GM13977 (cell line): ENCODE results near the gene ARL6IP4.
A peak's percentile ranks its signal among the peaks of the same experiment; 100 is the strongest.

ENCODE experiments used
- DNase-seq: peaks from one replicate; pipeline ENCODE4 v3.0.0; 2012; ENCODE audit warnings: low spot score
- in situ Hi-C: fragments of 300-500 bp; cut with MboI; formaldehyde crosslinking; loops from one replicate; pipeline ENCODE4 v1.12.0; 2022; ENCODE audit warnings: low sequenced_read_pairs, low pct_unique_long_range_greater_than_20kb, mixed read lengths, inconsistent platforms; ENCODE audit not compliant: unreplicated experiment
- TF ChIP-seq, protein P1 (sequence below): IDR thresholded peaks from 2 replicates; pipeline ENCODE4 v1.5.1; 2012; ENCODE audit warnings: mild to moderate bottlenecking, control low read depth; ENCODE audit not compliant: insufficient read depth; ENCODE audit errors: extremely low read depth, missing control alignments

ARL6IP4 gene

DNA sequence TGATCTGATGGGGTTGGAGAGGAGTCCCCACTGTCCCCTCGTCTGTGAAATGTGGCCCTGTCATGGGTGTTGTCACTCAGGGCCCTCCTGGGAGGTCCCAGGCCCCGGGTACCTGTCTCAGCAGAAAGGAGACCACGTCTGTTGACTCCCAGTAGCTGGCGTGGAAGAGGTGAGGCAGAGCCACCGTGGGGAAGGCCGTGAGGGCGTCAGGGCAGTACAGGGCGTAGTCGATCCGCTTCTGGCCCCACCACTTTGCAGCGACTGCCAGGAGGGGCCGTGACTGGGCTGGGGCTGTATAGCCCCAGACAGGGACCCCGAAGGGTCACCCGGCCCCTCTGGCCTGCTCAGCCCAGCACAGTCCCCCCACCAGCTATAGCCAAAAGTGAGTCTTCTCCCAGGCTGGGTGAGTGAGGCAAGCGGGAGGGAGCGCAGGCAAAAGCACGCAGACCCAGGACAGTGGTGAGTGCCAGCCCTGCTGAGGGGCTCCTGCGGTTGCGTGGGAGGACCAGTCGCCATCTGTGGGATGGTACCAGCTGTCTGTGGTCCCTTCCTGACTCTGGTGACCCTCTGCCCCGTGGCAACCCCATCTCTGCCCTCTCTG is 8.2 kb downstream of the ARL6IP4 start:
- peak; percentile 36 for DNase-seq
- in situ Hi-C loops = no loop called here
- TF ChIP-seq, protein P1, sequence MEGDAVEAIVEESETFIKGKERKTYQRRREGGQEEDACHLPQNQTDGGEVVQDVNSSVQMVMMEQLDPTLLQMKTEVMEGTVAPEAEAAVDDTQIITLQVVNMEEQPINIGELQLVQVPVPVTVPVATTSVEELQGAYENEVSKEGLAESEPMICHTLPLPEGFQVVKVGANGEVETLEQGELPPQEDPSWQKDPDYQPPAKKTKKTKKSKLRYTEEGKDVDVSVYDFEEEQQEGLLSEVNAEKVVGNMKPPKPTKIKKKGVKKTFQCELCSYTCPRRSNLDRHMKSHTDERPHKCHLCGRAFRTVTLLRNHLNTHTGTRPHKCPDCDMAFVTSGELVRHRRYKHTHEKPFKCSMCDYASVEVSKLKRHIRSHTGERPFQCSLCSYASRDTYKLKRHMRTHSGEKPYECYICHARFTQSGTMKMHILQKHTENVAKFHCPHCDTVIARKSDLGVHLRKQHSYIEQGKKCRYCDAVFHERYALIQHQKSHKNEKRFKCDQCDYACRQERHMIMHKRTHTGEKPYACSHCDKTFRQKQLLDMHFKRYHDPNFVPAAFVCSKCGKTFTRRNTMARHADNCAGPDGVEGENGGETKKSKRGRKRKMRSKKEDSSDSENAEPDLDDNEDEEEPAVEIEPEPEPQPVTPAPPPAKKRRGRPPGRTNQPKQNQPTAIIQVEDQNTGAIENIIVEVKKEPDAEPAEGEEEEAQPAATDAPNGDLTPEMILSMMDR = no peak

DNA sequence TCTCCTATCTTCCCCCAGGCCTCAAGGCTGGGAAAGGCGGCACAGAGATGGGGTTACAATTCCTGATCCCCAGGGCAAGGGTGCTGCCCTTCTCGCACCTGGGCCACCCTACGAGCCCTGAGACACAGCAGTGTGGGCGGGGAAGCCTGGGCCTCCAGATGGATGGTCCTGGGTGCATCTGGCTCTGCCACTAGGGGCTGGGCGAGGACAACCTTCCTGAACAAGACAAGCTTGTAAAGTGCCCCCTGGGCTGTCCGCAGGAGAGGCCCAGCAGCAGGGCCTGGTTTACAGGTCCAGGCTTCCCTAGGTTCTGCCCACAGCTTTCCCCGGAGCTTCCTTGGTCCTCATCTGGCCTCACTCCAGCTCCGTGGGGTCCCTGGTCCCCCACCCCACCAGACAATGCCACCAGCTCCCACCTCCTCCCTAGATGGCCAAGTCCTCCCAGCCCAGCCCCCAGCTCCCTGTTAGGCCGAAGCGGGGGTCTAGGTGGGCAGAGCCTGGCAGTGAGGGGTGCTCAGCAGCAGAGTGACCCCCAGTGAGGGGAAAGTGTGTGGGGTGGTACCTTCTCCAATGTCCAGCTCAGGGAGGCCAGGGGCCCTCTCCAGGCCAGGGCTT is 8.9 kb downstream of the ARL6IP4 start:
- TF ChIP-seq, protein P1 = no peak
- peak; percentile 45 for DNase-seq
- in situ Hi-C loops = no loop called here

DNA sequence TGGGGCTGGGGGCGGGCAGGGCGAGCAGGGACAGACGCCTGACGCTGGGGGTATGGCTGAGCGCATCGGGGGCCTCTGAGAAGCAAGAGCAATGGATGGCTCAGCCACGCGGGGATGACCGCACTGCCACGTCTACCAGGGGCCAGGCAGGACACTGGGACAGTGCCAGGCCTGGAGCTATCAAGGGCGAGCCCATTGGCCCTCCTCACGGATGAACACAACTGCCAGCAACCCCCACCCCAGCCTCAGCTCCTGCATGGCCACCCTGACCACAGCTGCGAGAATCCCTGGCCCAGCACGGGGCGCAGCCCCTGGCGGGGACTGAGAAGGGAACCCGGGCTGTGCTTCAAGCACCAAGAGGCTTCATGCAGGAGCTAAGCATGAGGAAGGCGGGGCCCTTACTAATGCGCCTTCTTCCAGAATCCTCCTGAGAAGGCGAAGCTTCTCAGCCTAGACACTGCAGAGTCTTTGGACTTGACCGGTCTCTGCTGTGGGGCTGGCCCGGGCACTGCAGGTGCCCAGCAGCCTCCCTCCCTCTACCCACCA is 9.5 kb downstream of the ARL6IP4 start:
- in situ Hi-C loops = no loop called here
- TF ChIP-seq, protein P1 = no peak
- no peak for DNase-seq

DNA sequence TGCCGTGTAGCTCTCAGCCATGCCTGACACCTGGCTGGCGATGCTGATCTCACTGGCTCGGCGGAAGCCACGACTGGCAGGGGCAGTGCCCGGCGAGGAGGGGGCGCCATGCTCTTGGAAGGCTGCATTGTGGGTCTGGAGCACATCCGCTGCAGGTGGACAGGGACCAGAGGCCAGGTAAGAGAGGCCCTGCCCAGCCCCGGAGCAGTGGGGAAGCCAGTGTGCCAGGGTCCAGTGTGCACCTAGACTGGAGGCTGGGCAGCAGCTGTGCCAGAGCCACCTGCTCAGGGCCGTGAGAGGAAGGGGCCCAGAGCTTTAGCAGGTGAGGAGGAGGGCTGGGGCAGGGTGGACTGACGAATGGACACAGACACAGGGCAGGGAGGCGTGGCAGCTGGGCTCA is 10.1 kb downstream of the ARL6IP4 start:
- DNase-seq = no peak
- in situ Hi-C loops = no loop called here
- TF ChIP-seq, protein P1 = no peak

DNA sequence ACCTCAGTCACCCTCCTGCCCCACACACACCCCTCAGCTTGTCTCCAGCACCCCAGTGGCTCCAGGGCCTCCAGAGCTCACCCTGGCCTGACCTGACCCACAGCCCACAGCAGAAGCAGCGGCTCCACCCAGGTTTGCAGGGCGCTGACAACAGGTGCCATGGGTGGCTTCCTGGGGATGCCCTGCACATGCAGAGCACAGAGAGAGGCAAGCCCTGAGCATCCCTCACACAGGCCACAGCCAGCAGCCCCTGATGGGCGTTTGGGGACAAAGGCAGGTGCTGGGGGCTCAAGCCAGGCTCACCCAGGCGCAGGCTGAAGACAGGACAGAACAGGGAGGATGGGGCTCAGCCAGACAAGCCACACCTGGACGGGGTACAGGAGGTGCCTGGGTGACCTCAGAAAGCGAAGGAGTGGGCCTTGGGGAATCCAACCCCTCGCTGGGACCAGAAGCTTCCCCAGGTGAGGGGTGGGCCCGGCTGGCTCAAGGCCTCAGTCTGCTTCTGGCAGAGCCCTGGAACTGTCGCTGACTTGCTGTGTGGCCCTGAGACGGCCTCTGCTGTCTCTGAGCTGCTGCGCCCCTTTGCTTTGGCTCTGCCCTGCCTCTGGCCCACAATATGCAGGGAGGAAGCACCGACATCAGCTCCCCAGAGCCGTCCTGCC is 10.6 kb downstream of the ARL6IP4 start:
- DNase-seq = no peak
- TF ChIP-seq, protein P1 = no peak
- in situ Hi-C loops = no loop called here

DNA sequence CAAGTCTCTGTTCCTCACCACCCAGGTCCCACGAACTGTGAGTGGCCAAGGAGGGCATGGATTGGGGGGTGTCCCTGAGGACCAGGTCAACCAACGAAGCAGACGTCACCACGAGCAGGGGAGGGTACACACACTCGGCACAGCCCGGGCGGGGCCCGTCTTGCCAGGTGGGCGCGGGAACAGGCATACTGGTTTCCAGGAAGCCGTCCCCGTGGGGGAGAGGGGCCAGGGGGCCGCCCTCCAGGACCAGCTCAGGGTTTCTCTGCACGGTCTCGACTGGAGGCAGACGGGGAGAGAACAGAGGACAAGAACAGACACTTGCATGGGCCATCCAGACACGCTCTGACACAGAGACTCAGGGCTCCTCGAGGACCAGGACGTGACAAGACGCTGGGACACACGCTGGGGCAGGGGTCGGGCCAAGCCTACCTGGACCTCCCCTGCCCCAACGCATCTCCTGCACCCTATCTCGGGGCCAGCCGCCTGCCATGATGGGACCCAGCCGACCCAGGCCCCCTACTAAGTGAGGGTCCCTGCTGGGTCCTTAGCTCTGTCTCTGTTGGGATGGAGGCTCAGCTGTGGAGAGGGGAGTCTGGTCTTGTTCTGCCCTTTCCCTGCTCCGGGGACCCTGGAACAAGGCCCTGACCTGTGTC is 11.3 kb downstream of the ARL6IP4 start:
- TF ChIP-seq, protein P1 = no peak
- in situ Hi-C loops = no loop called here

More for the DNA sequence above, 11.3 kb downstream of the ARL6IP4 start:
- DNase-seq = peak; percentile 45
